Mesenchymal stem cell (in vitro differentiated cells and primary cell): ENCODE measurements around the gene CCL22.

Experiments used
- DNase-seq: peaks from one replicate; pipeline ENCODE4 v3.0.0-alpha.2; 2013
- H2AFZ ChIP-seq: one replicate; pipeline ENCODE4 v1.6.1; 2013; ENCODE audit warnings: low read depth, mild to moderate bottlenecking, control low read depth, inconsistent platforms, low read length, moderate library complexity
- H2AK5ac ChIP-seq: 2 replicates; pipeline ENCODE4 v1.6.1; 2013; ENCODE audit warnings: low read length, moderate library complexity, mild to moderate bottlenecking, inconsistent platforms; ENCODE audit not compliant: severe bottlenecking
- H2BK120ac ChIP-seq: one replicate; pipeline ENCODE4 v1.6.1; 2013; ENCODE audit warnings: low read depth, mild to moderate bottlenecking, inconsistent platforms, low read length, moderate library complexity
- H2BK12ac ChIP-seq, 2 experiments: one replicate each; pipeline ENCODE4 v1.6.1; 2013; ENCODE audit warnings: inconsistent platforms in 2 of 2, low read length in 2 of 2, mild to moderate bottlenecking in 2 of 2, moderate library complexity in 2 of 2, control low read depth in 1 of 2
- H2BK15ac ChIP-seq: one replicate; pipeline ENCODE4 v1.6.1; 2013; ENCODE audit warnings: mild to moderate bottlenecking, low read depth, inconsistent platforms; ENCODE audit not compliant: poor library complexity, severe bottlenecking
- H2BK5ac ChIP-seq: 2 replicates; pipeline ENCODE4 v1.6.1; 2013; ENCODE audit warnings: low read depth, mild to moderate bottlenecking, low read length, control low read depth, inconsistent platforms; ENCODE audit not compliant: poor library complexity, severe bottlenecking
- H3K14ac ChIP-seq, 2 experiments: one replicate each; pipeline ENCODE4 v1.6.1; 2013; ENCODE audit warnings: inconsistent platforms in 2 of 2, low read length in 2 of 2, control low read depth in 1 of 2, mild to moderate bottlenecking in 1 of 2, moderate library complexity in 1 of 2
- H3K18ac ChIP-seq, 2 experiments: one replicate each; pipeline ENCODE4 v1.6.1; 2013; ENCODE audit warnings: inconsistent platforms in 2 of 2, low read length in 2 of 2, control low read depth in 1 of 2, low read depth in 1 of 2, mild to moderate bottlenecking in 1 of 2
- H3K23ac ChIP-seq, 2 experiments: one replicate each; pipeline ENCODE4 v1.6.1; 2013; ENCODE audit warnings: inconsistent platforms in 2 of 2, low read length in 2 of 2, mild to moderate bottlenecking in 2 of 2, moderate library complexity in 2 of 2, control low read depth in 1 of 2
- H3K27ac ChIP-seq: 2 replicates; pipeline ENCODE4 v1.5.1; 2013; ENCODE audit warnings: mild to moderate bottlenecking, moderate library complexity, low read length, control low read depth, inconsistent platforms; ENCODE audit not compliant: poor library complexity, severe bottlenecking
- H3K27me3 ChIP-seq, 2 experiments: 2 replicates each; pipeline versions ENCODE4 v1.6.1 to v1.7.0; 2013; ENCODE audit warnings: low read length in 2 of 2, mild to moderate bottlenecking in 2 of 2, moderate library complexity in 2 of 2, control low read depth in 1 of 2, inconsistent platforms in 1 of 2; ENCODE audit not compliant: control insufficient read depth in 1 of 2, insufficient read depth in 1 of 2
- H3K36me3 ChIP-seq, 2 experiments: 2 replicates each; pipeline versions ENCODE4 v1.6.1 to v1.7.0; 2013; ENCODE audit warnings: low read length in 2 of 2, control low read depth in 1 of 2, inconsistent platforms in 1 of 2, low read depth in 1 of 2, mild to moderate bottlenecking in 1 of 2; ENCODE audit not compliant: insufficient read depth in 2 of 2, control insufficient read depth in 1 of 2
- H3K4ac ChIP-seq, 2 experiments: one replicate each; pipeline ENCODE4 v1.6.1; 2013; ENCODE audit warnings: inconsistent platforms in 2 of 2, low read length in 2 of 2, mild to moderate bottlenecking in 2 of 2, moderate library complexity in 2 of 2, control low read depth in 1 of 2, low read depth in 1 of 2
- H3K4me1 ChIP-seq: 2 replicates; pipeline ENCODE4 v1.6.1; 2013; ENCODE audit warnings: low read depth, low read length, control low read depth; ENCODE audit not compliant: control insufficient read depth, insufficient read depth
- H3K4me2 ChIP-seq: 2 replicates; pipeline ENCODE4 v1.6.1; 2013; ENCODE audit warnings: low read length, mild to moderate bottlenecking, inconsistent platforms; ENCODE audit not compliant: poor library complexity, severe bottlenecking
- H3K4me3 ChIP-seq, 2 experiments: 2 replicates each; pipeline versions ENCODE4 v1.5.1 to v1.7.0; 2013; ENCODE audit warnings: low read length in 2 of 2, mild to moderate bottlenecking in 2 of 2, control low read depth in 1 of 2, low read depth in 1 of 2; ENCODE audit not compliant: insufficient read depth in 1 of 2
- H3K79me1 ChIP-seq: replicated peaks from 2 replicates; pipeline ENCODE4 v1.6.1; 2013; ENCODE audit warnings: mild to moderate bottlenecking, control low read depth, low read length, inconsistent platforms; ENCODE audit not compliant: poor library complexity, severe bottlenecking
- H3K9ac ChIP-seq: 2 replicates; pipeline ENCODE4 v1.7.0; 2013; ENCODE audit warnings: mild to moderate bottlenecking, low read length, moderate library complexity
- H3K9me3 ChIP-seq: 2 replicates; pipeline ENCODE4 v1.7.0; 2013; ENCODE audit warnings: mild to moderate bottlenecking, low read length; ENCODE audit not compliant: control insufficient read depth
- H4K8ac ChIP-seq: one replicate; pipeline ENCODE4 v1.6.1; 2013; ENCODE audit warnings: inconsistent platforms, mild to moderate bottlenecking, low read length, moderate library complexity
- H4K91ac ChIP-seq: one replicate; pipeline ENCODE4 v1.6.1; 2013; ENCODE audit warnings: mild to moderate bottlenecking, low read length, inconsistent platforms
- WGBS: methylation state at CpG from one replicate; pipeline ENCODE4 v1.1.7; 2013; ENCODE audit warnings: mixed read lengths; 5-methylcytosine and 5-hydroxymethylcytosine counted together

Gene CCL22

DNA sequence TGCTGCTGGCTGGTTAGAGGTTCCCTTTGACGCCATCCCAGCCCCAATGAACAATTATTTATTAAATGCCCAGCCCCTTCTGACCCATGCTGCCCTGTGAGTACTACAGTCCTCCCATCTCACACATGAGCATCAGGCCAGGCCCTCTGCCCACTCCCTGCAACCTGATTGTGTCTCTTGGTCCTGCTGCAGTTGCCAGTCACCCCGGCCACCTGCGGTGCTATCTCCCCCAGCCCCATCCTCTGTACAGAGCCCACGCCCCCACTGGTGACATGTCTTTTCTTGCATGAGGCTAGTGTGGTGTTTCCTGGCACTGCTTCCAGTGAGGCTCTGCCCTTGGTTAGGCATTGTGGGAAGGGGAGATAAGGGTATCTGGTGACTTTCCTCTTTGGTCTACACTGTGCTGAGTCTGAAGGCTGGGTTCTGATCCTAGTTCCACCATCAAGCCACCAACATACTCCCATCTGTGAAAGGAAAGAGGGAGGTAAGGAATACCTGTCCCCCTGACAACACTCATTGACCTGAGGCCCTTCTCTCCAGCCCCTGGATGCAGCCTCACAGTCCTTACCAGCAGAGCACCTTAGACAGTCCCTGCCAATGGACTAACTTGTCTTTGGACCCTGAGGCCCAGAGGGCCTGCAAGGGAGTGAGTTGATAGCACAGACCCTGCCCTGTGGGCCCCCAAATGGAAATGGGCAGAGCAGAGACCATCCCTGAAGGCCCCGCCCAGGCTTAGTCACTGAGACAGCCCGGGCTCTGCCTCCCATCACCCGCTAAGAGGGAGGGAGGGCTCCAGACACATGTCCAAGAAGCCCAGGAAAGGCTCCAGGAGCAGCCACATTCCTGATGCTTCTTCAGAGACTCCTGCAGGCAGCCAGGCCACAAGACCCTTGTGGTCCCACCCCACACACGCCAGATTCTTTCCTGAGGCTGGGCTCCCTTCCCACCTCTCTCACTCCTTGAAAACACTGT, 25.0 kb downstream of the CCL22 start:
- H2BK5ac ChIP-seq = no peak overlapping the region
- peak overlapping the region; percentile 28 to 70 for H2BK12ac ChIP-seq
- H3K27ac ChIP-seq = no peak overlapping the region
- H2AFZ ChIP-seq = no peak overlapping the region
- peak overlapping the region; percentile 31 for H2AK5ac ChIP-seq
- peak; percentile 48 for DNase-seq
- peak overlapping the region; percentile 14 for H4K91ac ChIP-seq
- H3K27me3 ChIP-seq = peaks cover 0 to 14% of the 10 kb centered on the region in 2 experiments
- no peak overlapping the region for H3K4ac ChIP-seq
- no peak overlapping the region for H2BK120ac ChIP-seq
- H3K23ac ChIP-seq = no peak overlapping the region
- no peak overlapping the region for H3K4me2 ChIP-seq
- peaks cover 29% of the 10 kb centered on the region for H3K4me1 ChIP-seq
- H3K36me3 ChIP-seq = peaks cover 0 to 43% of the 10 kb centered on the region in 2 experiments
- H3K4me3 ChIP-seq = no peak overlapping the region
- H3K18ac ChIP-seq = peak overlapping the region in 1 of 2 experiments; percentile 28
- H3K9ac ChIP-seq = no peak overlapping the region
- H3K9me3 ChIP-seq = no peaks in the 10 kb centered on the region
- peak overlapping the region; percentile 65 for H2BK15ac ChIP-seq
- H4K8ac ChIP-seq = peak overlapping the region; percentile 10
- WGBS = 56% methylated on average over 6 of the region's 8 CpGs
- H3K14ac ChIP-seq = no peak overlapping the region
- peaks cover 26% of the 10 kb centered on the region for H3K79me1 ChIP-seq

DNA sequence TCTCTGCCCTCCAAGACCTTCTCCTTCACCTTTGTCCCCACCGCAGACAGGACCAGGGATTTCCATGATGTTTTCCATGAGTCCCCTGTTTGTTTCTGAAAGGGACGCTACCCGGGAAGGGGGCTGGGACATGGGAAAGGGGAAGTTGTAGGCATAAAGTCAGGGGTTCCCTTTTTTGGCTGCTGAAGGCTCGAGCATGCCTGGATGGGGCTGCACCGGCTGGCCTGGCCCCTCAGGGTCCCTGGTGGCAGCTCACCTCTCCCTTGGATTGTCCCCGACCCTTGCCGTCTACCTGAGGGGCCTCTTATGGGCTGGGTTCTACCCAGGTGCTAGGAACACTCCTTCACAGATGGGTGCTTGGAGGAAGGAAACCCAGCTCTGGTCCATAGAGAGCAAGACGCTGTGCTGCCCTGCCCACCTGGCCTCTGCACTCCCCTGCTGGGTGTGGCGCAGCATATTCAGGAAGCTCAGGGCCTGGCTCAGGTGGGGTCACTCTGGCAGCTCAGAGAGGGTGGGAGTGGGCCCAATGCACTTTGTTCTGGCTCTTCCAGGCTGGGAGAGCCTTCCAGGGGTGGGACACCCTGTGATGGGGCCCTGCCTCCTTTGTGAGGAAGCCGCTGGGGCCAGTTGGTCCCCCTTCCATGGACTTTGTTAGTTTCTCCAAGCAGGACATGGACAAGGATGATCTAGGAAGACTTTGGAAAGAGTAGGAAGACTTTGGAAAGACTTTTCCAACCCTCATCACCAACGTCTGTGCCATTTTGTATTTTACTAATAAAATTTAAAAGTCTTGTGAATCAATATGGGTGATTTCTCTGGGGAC, 25.9 kb downstream of the CCL22 start:
- no peak overlapping the region for H2AFZ ChIP-seq
- H3K4me2 ChIP-seq = no peak overlapping the region
- H3K36me3 ChIP-seq = peaks cover 0 to 41% of the 10 kb centered on the region in 2 experiments
- no peaks in the 10 kb centered on the region for H3K9me3 ChIP-seq
- H3K79me1 ChIP-seq = peaks cover 21% of the 10 kb centered on the region
- 91% methylated on average over 10 of the region's 11 CpGs for WGBS
- no peak overlapping the region for H3K18ac ChIP-seq
- peak overlapping the region; percentile 43 for H2AK5ac ChIP-seq
- H2BK12ac ChIP-seq = peak overlapping the region in 1 of 2 experiments; percentile 5
- H3K27ac ChIP-seq = no peak overlapping the region
- H3K9ac ChIP-seq = no peak overlapping the region
- no peak overlapping the region for H3K14ac ChIP-seq
- peaks cover 0 to 21% of the 10 kb centered on the region in 2 experiments for H3K27me3 ChIP-seq
- H4K91ac ChIP-seq = peak overlapping the region; percentile 14
- H3K4me1 ChIP-seq = peaks cover 25% of the 10 kb centered on the region
- H3K23ac ChIP-seq = no peak overlapping the region
- H2BK120ac ChIP-seq = no peak overlapping the region
- H3K4me3 ChIP-seq = no peak overlapping the region
- H4K8ac ChIP-seq = no peak overlapping the region
- no peak overlapping the region for H2BK5ac ChIP-seq
- no peak overlapping the region for H2BK15ac ChIP-seq
- H3K4ac ChIP-seq = no peak overlapping the region
- no peak for DNase-seq

DNA sequence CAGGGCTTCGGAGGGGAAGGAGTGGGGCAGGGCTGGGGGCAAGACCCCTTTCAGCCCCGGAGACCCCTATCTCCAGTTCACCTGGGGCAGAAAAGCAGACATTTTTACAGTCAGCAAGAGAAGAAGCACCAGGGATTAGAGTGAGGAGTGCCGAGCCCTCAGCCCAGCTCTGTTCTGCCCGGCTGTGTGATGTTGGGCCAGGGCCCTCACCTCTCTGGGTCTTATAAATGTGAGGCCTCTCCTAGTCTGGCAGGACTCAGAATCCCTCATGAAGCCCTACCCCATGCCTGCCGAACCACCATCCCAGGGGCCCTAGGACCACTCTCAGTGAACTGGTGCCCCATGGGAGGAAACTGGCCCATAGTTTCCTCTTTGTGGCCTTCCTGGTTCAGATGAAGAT, 26.5 kb downstream of the CCL22 start:
- Histone ChIP-seq H4K91ac (no peak overlapping the region), H3K9me3 (no peaks in the 10 kb centered on the region), H2BK120ac (no peak overlapping the region), H3K4me1 (peaks cover 23% of the 10 kb centered on the region), H3K18ac (no peak overlapping the region), H2BK5ac (no peak overlapping the region), H2AK5ac (no peak overlapping the region), H3K27ac (no peak overlapping the region), H2AFZ (no peak overlapping the region), H4K8ac (no peak overlapping the region), H3K9ac (no peak overlapping the region), H3K36me3 (peaks cover 0 to 35% of the 10 kb centered on the region in 2 experiments), H3K4ac (no peak overlapping the region), H3K79me1 (peaks cover 17% of the 10 kb centered on the region), H2BK15ac (no peak overlapping the region), H3K4me3 (no peak overlapping the region), H3K27me3 (peaks cover under 1 to 25% of the 10 kb centered on the region in 2 experiments), H3K4me2 (no peak overlapping the region), H3K14ac (no peak overlapping the region), H2BK12ac (no peak overlapping the region), H3K23ac (no peak overlapping the region)
- DNase-seq = no peak
- WGBS = 76% methylated on average over 5 of the region's 5 CpGs
